A549 (cell line): Measurements from ENCODE around the gene F12. TPM values are rescaled to one million over a fixed set of nuclear protein-coding genes. Genes with fewer than 3 reads are reported as not detected.
A peak's percentile ranks its signal among the peaks of the same experiment; 100 is the strongest.

Experiments used
- ATAC-seq, 2 experiments: fragments of 200-7000 bp in 1 of 2; fragments of >200 bp in 1 of 2; cut with Nextera tagmentation in 1 of 2; cut with Tn5 transposase in 1 of 2; 3 replicates each; pipeline versions ENCODE4 v1.8.0 to v1.9.1; 2018 to 2020; ENCODE audit warnings: mild to moderate bottlenecking in 1 of 2, moderate library complexity in 1 of 2
- CTCF ChIA-PET: fragments of 300-600 bp; sonication (Branson Sonifier 250); formaldehyde crosslinking; extraction: SDS; loops from one replicate; lab custom pipeline; 2021; ENCODE audit warnings: antibody characterized with exemption, inconsistent platforms; lab: Yijun Ruan, JAX
- POLR2A ChIA-PET: fragments of 350-600 bp; formaldehyde crosslinking; extraction: SDS; loops from one replicate; lab custom pipeline; 2021; ENCODE audit warnings: antibody characterized with exemption, inconsistent platforms; lab: Yijun Ruan, JAX
- DNase-seq, 2 experiments: peaks; one replicate each; pipeline versions ENCODE4 v3.0.0 to v3.0.0-alpha.2; 2011 to 2016; ENCODE audit warnings: low read depth in 1 of 2, low spot score in 1 of 2
- FAIRE-seq: peaks from 2 replicates; lab custom pipeline; 2011; peaks lifted over from hg19 to GRCh38; lab: Jason Lieb, UNC
- H3K27ac ChIP-seq, 2 experiments: fragments of >200 bp; sonication (Bioruptor Twin); formaldehyde crosslinking; 3 replicates each; pipeline ENCODE4 v1.5.1; 2016 to 2017
- H3K4me1 ChIP-seq: fragments of >200 bp; sonication (Bioruptor Twin); formaldehyde crosslinking; 3 replicates; pipeline ENCODE4 v1.6.1; 2016
- H3K4me2 ChIP-seq: fragments of >200 bp; sonication (Bioruptor Twin); formaldehyde crosslinking; 3 replicates; pipeline ENCODE4 v1.6.1; 2016
- H3K4me3 ChIP-seq: fragments of >200 bp; sonication (Bioruptor Twin); formaldehyde crosslinking; 3 replicates; pipeline ENCODE4 v1.5.1; 2016
- H3K9me3 ChIP-seq: fragments of >200 bp; sonication (Bioruptor Twin); formaldehyde crosslinking; 3 replicates; pipeline ENCODE4 v1.6.1; 2016
- CEBPB ChIP-seq, 2 experiments: fragments of >200 bp in 1 of 2; sonication (Bioruptor Twin) in 1 of 2; formaldehyde crosslinking in 1 of 2; IDR thresholded peaks; 2 replicates each; pipeline ENCODE4 v1.6.1; 2012 to 2016
- CHD4 ChIP-seq: fragments of 200-600 bp; sonication (generic); IDR thresholded peaks from 2 replicates; pipeline ENCODE4 v1.6.1; 2016; ENCODE audit warnings: antibody characterized with exemption, mild to moderate bottlenecking, borderline replicate concordance
- CTCF ChIP-seq: fragments of >200 bp; sonication (Bioruptor Twin); formaldehyde crosslinking; IDR thresholded peaks from 3 replicates; pipeline ENCODE4 v1.5.1; 2016
- E2F6 ChIP-seq: IDR thresholded peaks from 2 replicates; pipeline ENCODE4 v1.6.1; 2012; ENCODE audit warnings: low read depth, borderline replicate concordance
- HDAC2 ChIP-seq: fragments of 200-600 bp; sonication (generic); IDR thresholded peaks from 2 replicates; pipeline ENCODE4 v1.6.1; 2016
- HMGXB4 ChIP-seq: fragments of 250-450 bp; sonication (Bioruptor Pico); IDR thresholded peaks from 2 replicates; pipeline ENCODE4 v1.5.0; 2021; ENCODE audit warnings: mild to moderate bottlenecking, moderate library complexity, borderline replicate concordance
- JUN ChIP-seq, 2 experiments: fragments of >200 bp; sonication (Bioruptor Twin); formaldehyde crosslinking; IDR thresholded peaks; 2 replicates in 1 of 2; 3 replicates in 1 of 2; pipeline ENCODE4 v1.6.1; 2016 to 2017
- KDM1A ChIP-seq: fragments of 200-600 bp; sonication (generic); IDR thresholded peaks from 2 replicates; pipeline ENCODE4 v1.6.1; 2016; ENCODE audit warnings: low read depth, mild to moderate bottlenecking
- MAX ChIP-seq: IDR thresholded peaks from 2 replicates; pipeline ENCODE4 v1.6.1; 2012
- RARB ChIP-seq: fragments of 250-450 bp; sonication (Bioruptor Pico); IDR thresholded peaks from 2 replicates; pipeline ENCODE4 v1.8.0; 2021; ENCODE audit warnings: mild to moderate bottlenecking, moderate library complexity
- RFX5 ChIP-seq: fragments of 450-650 bp; IDR thresholded peaks from 2 replicates; pipeline ENCODE4 v1.7.1; 2014; ENCODE audit warnings: antibody characterized with exemption, mild to moderate bottlenecking, moderate library complexity
- RNF2 ChIP-seq: fragments of 200-600 bp; sonication (generic); IDR thresholded peaks from 2 replicates; pipeline ENCODE4 v1.6.1; 2016; ENCODE audit warnings: low read depth, mild to moderate bottlenecking, antibody characterized with exemption, moderate library complexity, borderline replicate concordance
- TFCP2L1 ChIP-seq: fragments of 250-450 bp; sonication (Bioruptor Pico); IDR thresholded peaks from 2 replicates; pipeline ENCODE4 v1.5.0; 2021; ENCODE audit warnings: mild to moderate bottlenecking
- ZFP36 ChIP-seq: fragments of 450-650 bp; IDR thresholded peaks from 2 replicates; pipeline ENCODE4 v1.6.1; 2014; ENCODE audit warnings: borderline replicate concordance; ENCODE audit not compliant: partially characterized antibody
- WGBS: methylation state at CpG from one replicate; pipeline ENCODE4 v1.1.6; 2017; ENCODE audit errors: missing lambda C conversion rate; 5-methylcytosine and 5-hydroxymethylcytosine counted together
- polyA plus RNA-seq, 4 experiments: library from polyadenylated mRNA; depleted of rRNA in 3 of 4; stranded (reverse); fragments of >200 nt; fragmentation: RNase III in 1 of 4; extraction: RNeasy Plus Mini Kit Qiagen cat#74134 plus additional on column Dnase treatment in 1 of 4; gene quantifications; 2 replicates in 3 of 4; 3 replicates in 1 of 4; pipeline ENCODE4 v1.2.3, GENCODE V29; 2011 to 2017
- TF ChIP-seq, protein P1 (sequence below): fragments of 450-650 bp; IDR thresholded peaks from 2 replicates; pipeline ENCODE4 v1.6.1; 2014; ENCODE audit warnings: antibody characterized with exemption

Gene F12
- polyA plus RNA-seq, 2 of the 4 experiments (the other 2 are of a cell fraction), result 5.3 to 14.3 TPM

DNA sequence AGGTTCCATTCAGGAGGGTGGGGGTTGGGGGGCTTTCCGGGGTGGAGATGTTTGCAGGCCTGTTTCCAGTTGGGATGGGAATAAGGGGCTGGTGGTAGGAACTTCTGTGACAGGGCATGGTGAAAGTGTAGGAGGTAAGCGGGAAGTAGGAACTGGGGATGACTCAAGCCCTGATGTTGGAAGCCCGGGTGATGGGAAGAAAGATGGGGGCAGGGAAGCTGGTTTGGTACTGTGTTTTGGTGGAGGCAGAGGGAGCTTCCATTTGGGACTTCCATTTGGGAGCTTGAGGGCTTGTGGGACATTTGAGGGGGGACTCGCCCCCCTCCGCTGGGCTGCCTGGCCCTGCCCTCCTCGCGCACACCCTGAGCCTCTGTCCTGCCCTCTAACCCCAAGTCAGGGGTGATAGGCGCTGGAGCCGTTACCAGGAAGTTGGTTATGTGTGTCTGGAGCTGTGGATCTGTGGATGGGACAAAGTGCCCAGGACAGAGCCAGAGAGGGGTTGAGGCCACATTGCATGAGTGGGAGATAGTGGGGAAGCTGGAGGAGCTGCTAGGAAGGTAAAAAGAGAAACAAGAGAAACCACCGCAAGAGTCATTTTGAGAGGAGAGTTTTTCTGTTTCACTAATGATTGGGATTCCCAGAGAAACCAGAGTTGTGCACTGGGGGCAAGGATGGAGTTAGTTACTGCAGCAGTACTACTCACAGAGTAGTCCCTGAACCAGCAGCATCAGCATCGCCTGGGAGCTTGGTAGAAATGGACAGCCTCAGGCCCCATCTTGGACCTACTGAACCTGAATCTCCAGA, 45.0 kb downstream of the F12 start:
- ChIA-PET CTCF (interaction anchor here (1.1 to 33.9 kb wide), 6 partner anchors 34 to 92 kb away, joined by 3 to 1107 read pairs (median 4); partner anchors contain the start of genes F12, PFN3 and SLC34A1), POLR2A (interaction anchor here (2.4 kb wide), 1 partner anchor 13 kb away, joined by 8 read pairs; the partner anchor contains the start of gene LMAN2)
- WGBS, result 77% methylated on average over 10 of the region's 11 CpGs
- ATAC-seq (no peak), FAIRE-seq (no peak), DNase-seq (no peak)
- Histone ChIP-seq H3K4me2 (no peak overlapping the region), H3K27ac (no peak overlapping the region), H3K4me1 (peaks cover 3% of the 10 kb centered on the region; the same call in 1 of the 3 replicates), H3K4me3 (no peak overlapping the region), H3K9me3 (no peaks in the 10 kb centered on the region)
- TF ChIP-seq, protein P1, sequence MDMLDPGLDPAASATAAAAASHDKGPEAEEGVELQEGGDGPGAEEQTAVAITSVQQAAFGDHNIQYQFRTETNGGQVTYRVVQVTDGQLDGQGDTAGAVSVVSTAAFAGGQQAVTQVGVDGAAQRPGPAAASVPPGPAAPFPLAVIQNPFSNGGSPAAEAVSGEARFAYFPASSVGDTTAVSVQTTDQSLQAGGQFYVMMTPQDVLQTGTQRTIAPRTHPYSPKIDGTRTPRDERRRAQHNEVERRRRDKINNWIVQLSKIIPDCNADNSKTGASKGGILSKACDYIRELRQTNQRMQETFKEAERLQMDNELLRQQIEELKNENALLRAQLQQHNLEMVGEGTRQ, result no peak
- TF ChIP-seq CTCF (no peak), RFX5 (no peak)

DNA sequence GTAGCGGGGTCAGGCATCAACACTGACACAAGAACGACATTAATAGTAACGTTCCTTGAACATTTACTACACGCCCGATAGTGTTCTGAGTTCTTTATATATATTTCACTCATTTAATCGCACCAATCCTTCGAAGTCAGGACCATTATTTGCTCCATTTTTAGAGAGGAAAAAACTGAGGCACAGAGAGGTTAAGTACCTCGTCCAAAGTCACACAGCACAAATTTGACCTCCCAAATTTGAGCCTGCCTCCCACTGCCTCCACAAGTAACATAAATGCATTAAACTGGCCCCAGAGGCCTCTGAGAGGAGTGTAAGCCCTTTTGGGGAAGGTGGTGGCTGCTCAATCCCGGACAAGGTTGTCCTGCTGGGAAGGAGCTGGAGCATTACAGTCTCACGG, 45.8 kb downstream of the F12 start:
- Histone ChIP-seq H3K4me1 (peaks cover 3% of the 10 kb centered on the region; the same call in 1 of the 3 replicates), H3K4me2 (peak overlapping the region; percentile 82), H3K4me3 (peak overlapping the region; percentile 54), H3K27ac (peak overlapping the region in 1 of 2 experiments; percentile 83; a peak in 4 of 6 replicates), H3K9me3 (no peaks in the 10 kb centered on the region)
- CTCF ChIA-PET, result interaction anchor here (1.2 to 33.9 kb wide), 5 partner anchors 35 to 93 kb away, joined by 3 to 1107 read pairs (median 5); partner anchors contain the start of genes F12, PFN3 and SLC34A1
- DNase-seq, result no peak
- TF ChIP-seq HMGXB4 (CRISPR knock-in tag), result no peak
- TF ChIP-seq JUN (IDR thresholded peaks at IDR 0.05), result peak in 1 of 2 experiments; percentile 44; a peak in 2 of 5 replicates
- TF ChIP-seq HDAC2, result peak; percentile 92
- TF ChIP-seq TFCP2L1 (CRISPR knock-in tag), result no peak
- peak; percentile 94 for TF ChIP-seq ZFP36
- TF ChIP-seq CEBPB (IDR thresholded peaks at IDR 0.05), result no peak
- TF ChIP-seq CHD4, result peak; percentile 85; the same call in 1 of the 2 replicates
- TF ChIP-seq KDM1A, result peak; percentile 98
- POLR2A ChIA-PET, result interaction anchor here (2.4 kb wide), 1 partner anchor 12 kb away, joined by 8 read pairs; the partner anchor contains the start of gene LMAN2
- no peak for FAIRE-seq
- WGBS, result 28% methylated on average over 10 of the region's 10 CpGs
- ATAC-seq, result no peak

- WGBS, result 25% methylated on average over 26 of the region's 59 CpGs
- ChIA-PET CTCF (interaction anchor here (0.7 to 33.9 kb wide), 10 partner anchors 7 to 249 kb away, joined by 3 to 1107 read pairs (median 6); partner anchors contain the start of genes F12, LMAN2, PFN3 and SLC34A1), POLR2A (interaction anchor here (2.1 to 2.4 kb wide), 2 partner anchors 11 kb away, joined by 6 to 8 read pairs; partner anchors contain the start of gene LMAN2)
- peak; percentile 47 to 79 for DNase-seq
- no peak for FAIRE-seq
- H3K4me1 ChIP-seq, result peaks cover 3% of the 10 kb centered on the region; the same call in 1 of the 3 replicates
- ATAC-seq, result peak; percentile 76 to 87
- peak overlapping the region; percentile 82 for H3K4me2 ChIP-seq
- no peaks in the 10 kb centered on the region for H3K9me3 ChIP-seq
- H3K27ac ChIP-seq, result peak overlapping the region; percentile 54 to 83; a peak in 5 of 6 replicates
- H3K4me3 ChIP-seq, result peak overlapping the region; percentile 54
- 0 out of 2 replicates have a peak, but pooled peaks have one; percentile 25 for TF ChIP-seq E2F6
- no peak for TF ChIP-seq HMGXB4 (CRISPR knock-in tag)
- peak; percentile 3; the same call in 1 of the 2 replicates for TF ChIP-seq MAX
- no peak for TF ChIP-seq RNF2
- TF ChIP-seq RARB, result no peak
Observed at GRCh38 chr5:177362610-177363507, 46.5 kb downstream of the F12 start.
